ENCODE measurements around the gene DNPH1.

DNPH1 gene

GRCh38 chr6:43260791-43261190 lies 31.5 kb upstream of the DNPH1 start:
- H3K27me3 ChIP-seq (ENCODE audit: insufficient read depth, poor library complexity, severe bottlenecking): no peaks in the 10 kb centered on the region
- H3K27ac ChIP-seq (ENCODE audit: poor library complexity, severe bottlenecking): no peak overlapping the region
- no peak for TF ChIP-seq CTCF (IDR thresholded peaks at IDR 0.05; ENCODE audit: poor library complexity, severe bottlenecking)
- no peaks in the 10 kb centered on the region for H3K4me1 ChIP-seq (ENCODE audit: insufficient read depth, poor library complexity, severe bottlenecking)
- H3K36me3 ChIP-seq (ENCODE audit: low read depth): no peaks in the 10 kb centered on the region
- DNase-seq (ENCODE audit: low spot score) (no peak), ATAC-seq (ENCODE audit: low read depth) (no peak)
- H3K4me3 ChIP-seq (ENCODE audit: severe bottlenecking): no peak overlapping the region
- no peaks in the 10 kb centered on the region for H3K9me3 ChIP-seq (ENCODE audit: severe bottlenecking)

- ATAC-seq (ENCODE audit: low read depth) (no peak), DNase-seq (ENCODE audit: low spot score) (no peak)
- Histone ChIP-seq H3K36me3 (ENCODE audit: low read depth) (no peaks in the 10 kb centered on the region), H3K4me1 (ENCODE audit: insufficient read depth, poor library complexity, severe bottlenecking) (no peaks in the 10 kb centered on the region), H3K4me3 (ENCODE audit: severe bottlenecking) (no peak overlapping the region), H3K27me3 (ENCODE audit: insufficient read depth, poor library complexity, severe bottlenecking) (no peaks in the 10 kb centered on the region), H3K9me3 (ENCODE audit: severe bottlenecking) (no peaks in the 10 kb centered on the region), H3K27ac (ENCODE audit: poor library complexity, severe bottlenecking) (no peak overlapping the region)
- no peak for TF ChIP-seq CTCF (IDR thresholded peaks at IDR 0.05; ENCODE audit: poor library complexity, severe bottlenecking)
These were observed 29.8 kb upstream of the DNPH1 start for GRCh38 chr6:43258807-43259686.

- Histone ChIP-seq H3K27ac (ENCODE audit: poor library complexity, severe bottlenecking) (no peak overlapping the region), H3K4me3 (ENCODE audit: severe bottlenecking) (no peak overlapping the region), H3K27me3 (ENCODE audit: insufficient read depth, poor library complexity, severe bottlenecking) (no peaks in the 10 kb centered on the region), H3K36me3 (ENCODE audit: low read depth) (no peaks in the 10 kb centered on the region), H3K9me3 (ENCODE audit: severe bottlenecking) (no peaks in the 10 kb centered on the region), H3K4me1 (ENCODE audit: insufficient read depth, poor library complexity, severe bottlenecking) (no peaks in the 10 kb centered on the region)
- DNase-seq (ENCODE audit: low spot score): no peak
- ATAC-seq (ENCODE audit: low read depth): no peak
- TF ChIP-seq CTCF (IDR thresholded peaks at IDR 0.05; ENCODE audit: poor library complexity, severe bottlenecking): no peak
These were observed 28.9 kb upstream of the DNPH1 start for GRCh38 chr6:43258180-43258579.

- no peaks in the 10 kb centered on the region for H3K27me3 ChIP-seq (ENCODE audit: insufficient read depth, poor library complexity, severe bottlenecking)
- H3K4me3 ChIP-seq (ENCODE audit: severe bottlenecking): no peak overlapping the region
- no peaks in the 10 kb centered on the region for H3K4me1 ChIP-seq (ENCODE audit: insufficient read depth, poor library complexity, severe bottlenecking)
- no peak for ATAC-seq (ENCODE audit: low read depth)
- TF ChIP-seq CTCF (IDR thresholded peaks at IDR 0.05; ENCODE audit: poor library complexity, severe bottlenecking): no peak
- no peak overlapping the region for H3K27ac ChIP-seq (ENCODE audit: poor library complexity, severe bottlenecking)
- H3K9me3 ChIP-seq (ENCODE audit: severe bottlenecking): no peaks in the 10 kb centered on the region
- no peak for DNase-seq (ENCODE audit: low spot score)
- no peaks in the 10 kb centered on the region for H3K36me3 ChIP-seq (ENCODE audit: low read depth)
These were observed 28.3 kb upstream of the DNPH1 start for GRCh38 chr6:43257367-43258145.

Data from RWPE2 (cell line).